ENCODE data around the gene LMCD1. TPM values are rescaled to one million over a fixed set of nuclear protein-coding genes. Genes with fewer than 3 reads are reported as not detected.

The LMCD1 gene
- total and polyA plus RNA-seq, 2 donors: 7.8 to 34.7 TPM

DNA sequence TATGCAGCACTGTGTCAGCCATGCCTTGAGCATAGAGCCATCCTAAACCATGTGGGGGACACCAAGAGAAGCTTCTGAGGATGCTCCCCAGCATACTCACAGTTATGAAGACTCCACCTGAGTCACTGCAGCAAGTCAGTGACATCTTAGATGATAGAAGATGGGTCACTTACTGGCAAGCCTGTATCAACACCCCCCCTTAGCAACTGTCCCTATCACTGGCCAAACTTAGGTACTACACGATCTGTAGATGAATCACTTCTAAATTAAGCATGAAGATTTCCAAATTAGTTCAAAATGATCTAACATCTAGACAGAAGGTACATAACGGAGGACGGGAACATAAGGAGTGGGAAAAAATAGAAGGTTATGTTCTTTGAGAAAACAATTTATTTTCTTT is 13.2 kb upstream of the LMCD1 start:
- H3K27me3 ChIP-seq (ENCODE audit: control insufficient read depth in 2 of 2, insufficient read depth in 1 of 2, low read length in 1 of 2): no peaks in the 10 kb centered on the region
- H3K4me3 ChIP-seq (ENCODE audit: low read length in 2 of 2): no peak overlapping the region
- no peaks in the 10 kb centered on the region for H3K9me3 ChIP-seq (ENCODE audit: control insufficient read depth in 2 of 2, insufficient read depth in 1 of 2, low read length in 1 of 2)
- no peak overlapping the region for H3K27ac ChIP-seq (ENCODE audit: low read depth in 1 of 2, low read length in 1 of 2)
- H3K36me3 ChIP-seq (ENCODE audit: control insufficient read depth in 2 of 2, insufficient read depth in 2 of 2, low read length in 1 of 2): no peaks in the 10 kb centered on the region
- 93% methylated on average over 3 of the region's 3 CpGs for WGBS
- peaks cover 0 to 7% of the 10 kb centered on the region in 2 donors for H3K4me1 ChIP-seq (ENCODE audit: control insufficient read depth in 2 of 2, insufficient read depth in 2 of 2, low read length in 2 of 2)
- DNase-seq (ENCODE audit: low read depth in 6 of 9, low spot score in 9 of 9): no peak

DNA sequence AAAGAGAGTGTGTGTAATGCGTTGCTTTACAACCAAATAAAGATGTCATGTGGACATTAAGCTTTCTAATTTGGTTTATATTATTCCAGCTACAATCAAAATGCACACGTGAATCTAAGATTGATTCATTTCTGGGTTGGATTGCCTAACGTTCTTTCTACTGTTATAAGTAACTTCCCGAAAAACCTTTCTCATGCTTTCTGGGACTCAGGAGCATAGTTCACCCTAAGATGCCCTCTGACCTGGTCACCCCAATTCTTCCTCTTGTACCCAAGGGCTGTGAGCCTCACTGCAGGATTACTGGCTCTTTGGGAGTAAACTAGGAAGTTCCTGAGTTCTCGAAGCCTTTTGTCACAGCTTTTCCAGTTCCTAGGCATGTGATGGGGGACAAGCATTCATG is 12.7 kb upstream of the LMCD1 start:
- peaks cover 0 to 10% of the 10 kb centered on the region in 2 donors for H3K4me1 ChIP-seq (ENCODE audit: control insufficient read depth in 2 of 2, insufficient read depth in 2 of 2, low read length in 2 of 2)
- H3K27ac ChIP-seq (ENCODE audit: low read depth in 1 of 2, low read length in 1 of 2): no peak overlapping the region
- H3K27me3 ChIP-seq (ENCODE audit: control insufficient read depth in 2 of 2, insufficient read depth in 1 of 2, low read length in 1 of 2): no peaks in the 10 kb centered on the region
- H3K9me3 ChIP-seq (ENCODE audit: control insufficient read depth in 2 of 2, insufficient read depth in 1 of 2, low read length in 1 of 2): no peaks in the 10 kb centered on the region
- 75% methylated on average over 5 of the region's 5 CpGs for WGBS
- no peak for DNase-seq (ENCODE audit: low read depth in 6 of 9, low spot score in 9 of 9)
- no peak overlapping the region for H3K4me3 ChIP-seq (ENCODE audit: low read length in 2 of 2)
- H3K36me3 ChIP-seq (ENCODE audit: control insufficient read depth in 2 of 2, insufficient read depth in 2 of 2, low read length in 1 of 2): no peaks in the 10 kb centered on the region

GRCh38 chr3:8489278-8489792 is 12.3 kb upstream of the LMCD1 start:
- WGBS: 85% methylated on average over 2 of the region's 2 CpGs
- H3K36me3 ChIP-seq (ENCODE audit: control insufficient read depth in 2 of 2, insufficient read depth in 2 of 2, low read length in 1 of 2): no peaks in the 10 kb centered on the region
- H3K4me1 ChIP-seq (ENCODE audit: control insufficient read depth in 2 of 2, insufficient read depth in 2 of 2, low read length in 2 of 2): peaks cover 0 to 10% of the 10 kb centered on the region in 2 donors
- no peak overlapping the region for H3K4me3 ChIP-seq (ENCODE audit: low read length in 2 of 2)
- no peak for DNase-seq (ENCODE audit: low read depth in 6 of 9, low spot score in 9 of 9)
- H3K9me3 ChIP-seq (ENCODE audit: control insufficient read depth in 2 of 2, insufficient read depth in 1 of 2, low read length in 1 of 2): no peaks in the 10 kb centered on the region
- no peaks in the 10 kb centered on the region for H3K27me3 ChIP-seq (ENCODE audit: control insufficient read depth in 2 of 2, insufficient read depth in 1 of 2, low read length in 1 of 2)
- no peak overlapping the region for H3K27ac ChIP-seq (ENCODE audit: low read depth in 1 of 2, low read length in 1 of 2)

DNA sequence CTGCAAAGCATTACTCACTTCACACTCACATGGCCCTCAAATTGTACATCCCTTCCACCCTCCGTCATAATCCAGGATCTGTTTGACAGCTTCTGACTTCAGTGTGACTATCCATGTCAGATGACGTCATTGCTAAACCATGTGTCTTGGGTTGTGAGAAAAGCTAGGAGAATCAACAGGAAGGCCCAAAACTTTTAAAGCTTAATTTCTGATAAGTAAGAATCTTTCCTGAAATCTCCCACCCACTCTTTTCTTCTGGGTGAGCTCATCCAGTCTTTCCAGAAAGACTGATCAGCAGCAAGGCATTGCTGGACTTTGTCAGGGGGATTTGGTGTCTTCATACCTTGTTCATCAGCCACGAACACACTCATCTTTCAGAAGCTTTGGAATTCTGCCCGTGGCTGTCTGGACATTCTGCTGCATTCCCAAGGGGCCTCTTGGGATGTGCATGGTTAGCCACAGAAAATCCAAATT is 11.5 kb upstream of the LMCD1 start:
- Histone ChIP-seq H3K36me3 (ENCODE audit: control insufficient read depth in 2 of 2, insufficient read depth in 2 of 2, low read length in 1 of 2) (no peaks in the 10 kb centered on the region), H3K4me1 (ENCODE audit: control insufficient read depth in 2 of 2, insufficient read depth in 2 of 2, low read length in 2 of 2) (peaks cover 0 to 10% of the 10 kb centered on the region in 2 donors), H3K9me3 (ENCODE audit: control insufficient read depth in 2 of 2, insufficient read depth in 1 of 2, low read length in 1 of 2) (no peaks in the 10 kb centered on the region), H3K27ac (ENCODE audit: low read depth in 1 of 2, low read length in 1 of 2) (no peak overlapping the region), H3K27me3 (ENCODE audit: control insufficient read depth in 2 of 2, insufficient read depth in 1 of 2, low read length in 1 of 2) (no peaks in the 10 kb centered on the region), H3K4me3 (ENCODE audit: low read length in 2 of 2) (no peak overlapping the region)
- WGBS: 90% methylated on average over 4 of the region's 4 CpGs
- DNase-seq (ENCODE audit: low read depth in 6 of 9, low spot score in 9 of 9): no peak

GRCh38 chr3:8491271-8492144 is 10.1 kb upstream of the LMCD1 start:
- no peaks in the 10 kb centered on the region for H3K27me3 ChIP-seq (ENCODE audit: control insufficient read depth in 2 of 2, insufficient read depth in 1 of 2, low read length in 1 of 2)
- no peak overlapping the region for H3K27ac ChIP-seq (ENCODE audit: low read depth in 1 of 2, low read length in 1 of 2)
- no peaks in the 10 kb centered on the region for H3K9me3 ChIP-seq (ENCODE audit: control insufficient read depth in 2 of 2, insufficient read depth in 1 of 2, low read length in 1 of 2)
- H3K4me1 ChIP-seq (ENCODE audit: control insufficient read depth in 2 of 2, insufficient read depth in 2 of 2, low read length in 2 of 2): peaks cover 0 to 10% of the 10 kb centered on the region in 2 donors
- WGBS: 92% methylated on average over 9 of the region's 9 CpGs
- no peak for DNase-seq (ENCODE audit: low read depth in 6 of 9, low spot score in 9 of 9)
- no peaks in the 10 kb centered on the region for H3K36me3 ChIP-seq (ENCODE audit: control insufficient read depth in 2 of 2, insufficient read depth in 2 of 2, low read length in 1 of 2)
- H3K4me3 ChIP-seq (ENCODE audit: low read length in 2 of 2): no peak overlapping the region

DNA sequence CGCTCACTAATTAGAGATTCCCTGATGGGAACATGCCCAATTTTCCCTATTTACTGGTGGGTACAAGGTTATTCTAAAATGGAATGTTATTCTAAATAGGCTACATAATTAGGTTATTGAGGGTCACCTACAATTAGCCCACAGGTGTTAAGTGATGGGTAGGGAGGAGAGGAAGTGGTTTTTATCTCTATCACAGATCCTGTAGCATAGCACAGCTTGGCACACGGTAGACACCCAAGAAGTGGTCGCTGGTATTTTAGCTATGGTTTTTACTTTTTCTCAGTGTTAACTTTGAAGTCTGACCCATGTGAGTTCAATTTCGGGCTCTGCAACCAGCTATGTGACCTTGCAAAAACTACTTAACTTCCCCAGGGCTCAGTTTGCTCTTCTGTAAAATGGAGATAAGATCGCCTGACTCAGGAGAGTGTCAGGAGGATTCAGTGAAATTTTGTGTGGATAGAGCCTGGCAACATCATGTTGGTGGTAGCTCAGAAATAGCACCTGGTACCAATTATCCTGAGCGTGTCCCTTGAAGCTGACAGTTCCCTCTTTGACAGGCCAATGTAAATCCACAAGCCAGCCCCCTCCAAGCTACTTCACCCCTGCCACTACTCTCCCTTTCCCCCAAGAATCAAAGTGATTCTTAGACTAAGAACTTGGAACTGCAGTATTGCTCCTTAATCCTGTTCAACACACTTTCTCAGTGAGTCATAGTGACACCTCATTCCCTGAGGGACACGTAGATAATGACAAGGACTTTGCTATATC is 8.7 kb upstream of the LMCD1 start:
- Histone ChIP-seq H3K4me3 (ENCODE audit: low read length in 2 of 2) (no peak overlapping the region), H3K9me3 (ENCODE audit: control insufficient read depth in 2 of 2, insufficient read depth in 1 of 2, low read length in 1 of 2) (no peaks in the 10 kb centered on the region), H3K27me3 (ENCODE audit: control insufficient read depth in 2 of 2, insufficient read depth in 1 of 2, low read length in 1 of 2) (no peaks in the 10 kb centered on the region), H3K4me1 (ENCODE audit: control insufficient read depth in 2 of 2, insufficient read depth in 2 of 2, low read length in 2 of 2) (peaks cover 0 to 10% of the 10 kb centered on the region in 2 donors), H3K36me3 (ENCODE audit: control insufficient read depth in 2 of 2, insufficient read depth in 2 of 2, low read length in 1 of 2) (no peaks in the 10 kb centered on the region), H3K27ac (ENCODE audit: low read depth in 1 of 2, low read length in 1 of 2) (no peak overlapping the region)
- WGBS: 54% methylated on average over 7 of the region's 7 CpGs
- peak in 2 of 9 donors; percentile 8 to 37 for DNase-seq (ENCODE audit: low read depth in 6 of 9, low spot score in 9 of 9)

DNA sequence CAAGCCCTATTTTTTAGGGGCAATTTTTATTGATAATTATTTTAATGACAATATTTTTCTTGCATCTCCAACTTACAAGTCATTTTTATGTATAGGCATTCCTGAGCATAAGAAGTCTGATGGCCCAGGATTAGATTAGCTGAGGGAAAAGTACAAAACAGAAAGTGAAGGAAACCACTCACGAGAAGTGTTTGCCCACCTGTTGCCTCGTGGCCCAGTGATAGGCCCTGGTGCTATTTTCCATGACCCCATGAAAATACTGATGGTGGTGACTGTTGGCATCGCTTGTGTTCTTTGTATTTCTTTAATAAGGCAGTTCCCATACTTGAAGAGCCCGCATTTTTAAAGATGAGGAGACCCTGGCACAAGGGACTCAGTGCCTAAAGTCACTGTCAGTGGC is 7.9 kb upstream of the LMCD1 start:
- no peak for DNase-seq (ENCODE audit: low read depth in 6 of 9, low spot score in 9 of 9)
- Histone ChIP-seq H3K27ac (ENCODE audit: low read depth in 1 of 2, low read length in 1 of 2) (no peak overlapping the region), H3K4me1 (ENCODE audit: control insufficient read depth in 2 of 2, insufficient read depth in 2 of 2, low read length in 2 of 2) (peaks cover 0 to 10% of the 10 kb centered on the region in 2 donors), H3K9me3 (ENCODE audit: control insufficient read depth in 2 of 2, insufficient read depth in 1 of 2, low read length in 1 of 2) (no peaks in the 10 kb centered on the region), H3K4me3 (ENCODE audit: low read length in 2 of 2) (no peak overlapping the region), H3K27me3 (ENCODE audit: control insufficient read depth in 2 of 2, insufficient read depth in 1 of 2, low read length in 1 of 2) (no peaks in the 10 kb centered on the region), H3K36me3 (ENCODE audit: control insufficient read depth in 2 of 2, insufficient read depth in 2 of 2, low read length in 1 of 2) (no peaks in the 10 kb centered on the region)
- WGBS: 91% methylated on average over 4 of the region's 4 CpGs

GRCh38 chr3:8494327-8494726 is 7.3 kb upstream of the LMCD1 start:
- WGBS: 98% methylated on average over 8 of the region's 8 CpGs
- Histone ChIP-seq H3K4me1 (ENCODE audit: control insufficient read depth in 2 of 2, insufficient read depth in 2 of 2, low read length in 2 of 2) (peaks cover 0 to 10% of the 10 kb centered on the region in 2 donors), H3K9me3 (ENCODE audit: control insufficient read depth in 2 of 2, insufficient read depth in 1 of 2, low read length in 1 of 2) (no peaks in the 10 kb centered on the region), H3K4me3 (ENCODE audit: low read length in 2 of 2) (no peak overlapping the region), H3K36me3 (ENCODE audit: control insufficient read depth in 2 of 2, insufficient read depth in 2 of 2, low read length in 1 of 2) (no peaks in the 10 kb centered on the region), H3K27me3 (ENCODE audit: control insufficient read depth in 2 of 2, insufficient read depth in 1 of 2, low read length in 1 of 2) (no peaks in the 10 kb centered on the region), H3K27ac (ENCODE audit: low read depth in 1 of 2, low read length in 1 of 2) (no peak overlapping the region)
- no peak for DNase-seq (ENCODE audit: low read depth in 6 of 9, low spot score in 9 of 9)

DNA sequence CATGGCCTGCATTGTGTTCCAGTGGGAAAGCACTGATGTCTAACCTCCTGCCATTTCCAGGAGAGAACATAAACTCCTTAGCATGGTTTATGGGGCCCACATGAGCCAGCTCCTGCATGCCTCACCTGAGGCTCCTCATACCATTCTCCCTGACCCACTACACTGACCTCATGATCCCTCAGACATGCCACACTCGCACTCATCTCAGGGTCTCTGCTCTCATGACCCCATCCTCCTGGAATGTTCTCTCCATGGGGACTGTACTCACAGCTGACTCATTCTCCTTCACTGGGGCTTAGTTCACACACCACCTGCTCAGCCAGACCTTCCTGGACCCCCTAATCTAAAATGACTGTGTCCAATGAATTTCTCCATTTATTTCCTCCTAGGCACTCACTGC is 4.0 kb upstream of the LMCD1 start:
- WGBS: 94% methylated on average over 1 of the region's 1 CpG
- peaks cover 0 to 6% of the 10 kb centered on the region in 2 donors for H3K27me3 ChIP-seq (ENCODE audit: control insufficient read depth in 2 of 2, insufficient read depth in 1 of 2, low read length in 1 of 2)
- H3K4me3 ChIP-seq (ENCODE audit: low read length in 2 of 2): no peak overlapping the region
- no peaks in the 10 kb centered on the region for H3K9me3 ChIP-seq (ENCODE audit: control insufficient read depth in 2 of 2, insufficient read depth in 1 of 2, low read length in 1 of 2)
- H3K4me1 ChIP-seq (ENCODE audit: control insufficient read depth in 2 of 2, insufficient read depth in 2 of 2, low read length in 2 of 2): peaks cover 0 to 19% of the 10 kb centered on the region in 2 donors
- no peaks in the 10 kb centered on the region for H3K36me3 ChIP-seq (ENCODE audit: control insufficient read depth in 2 of 2, insufficient read depth in 2 of 2, low read length in 1 of 2)
- H3K27ac ChIP-seq (ENCODE audit: low read depth in 1 of 2, low read length in 1 of 2): no peak overlapping the region
- no peak for DNase-seq (ENCODE audit: low read depth in 6 of 9, low spot score in 9 of 9)

Measured in thymus (tissue), 11 donors.